ENCODE data around the gene MDK.

Gene MDK, protein sequence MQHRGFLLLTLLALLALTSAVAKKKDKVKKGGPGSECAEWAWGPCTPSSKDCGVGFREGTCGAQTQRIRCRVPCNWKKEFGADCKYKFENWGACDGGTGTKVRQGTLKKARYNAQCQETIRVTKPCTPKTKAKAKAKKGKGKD

GRCh38 chr11:46381048-46381818 is at the start of gene MDK:
Gene MDK, plus strand, starts transcription at chr11:46381669. Its CDS starts 389 bp downstream, at chr11:46382058.
- no peak for DNase-seq

DNA sequence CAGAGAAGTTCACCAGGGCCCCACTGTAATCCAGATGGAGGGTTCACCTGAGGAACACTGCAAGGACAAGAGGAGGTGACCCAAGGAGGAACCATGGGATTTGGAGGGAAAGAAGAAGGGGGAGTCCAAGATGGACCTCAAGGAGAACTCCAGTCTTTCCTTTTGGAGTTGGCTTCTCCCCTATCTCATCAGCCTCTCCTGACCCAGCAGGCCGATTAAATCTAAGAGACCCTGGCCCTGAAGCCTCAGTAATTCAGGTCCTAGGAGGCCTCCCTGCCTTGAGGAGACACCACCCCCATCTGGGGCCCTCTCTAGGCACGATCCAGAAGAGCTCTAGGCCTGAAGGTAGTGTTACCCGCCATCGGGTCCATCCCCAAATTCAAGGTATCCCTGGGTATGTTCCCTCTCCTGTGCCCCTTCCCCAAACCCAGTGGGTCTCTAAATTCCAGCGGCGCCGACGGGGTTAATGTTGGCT is 49.3 kb upstream of the MDK start:
- DNase-seq, result no peak

- DNase-seq, result no peak
Observed at GRCh38 chr11:46332568-46333393, 48.7 kb upstream of the MDK start.

GRCh38 chr11:46333394-46333947 is 48.0 kb upstream of the MDK start:
- peak; percentile 23 for DNase-seq

- no peak for DNase-seq
Observed at GRCh38 chr11:46334211-46334610, 47.3 kb upstream of the MDK start.

DNA sequence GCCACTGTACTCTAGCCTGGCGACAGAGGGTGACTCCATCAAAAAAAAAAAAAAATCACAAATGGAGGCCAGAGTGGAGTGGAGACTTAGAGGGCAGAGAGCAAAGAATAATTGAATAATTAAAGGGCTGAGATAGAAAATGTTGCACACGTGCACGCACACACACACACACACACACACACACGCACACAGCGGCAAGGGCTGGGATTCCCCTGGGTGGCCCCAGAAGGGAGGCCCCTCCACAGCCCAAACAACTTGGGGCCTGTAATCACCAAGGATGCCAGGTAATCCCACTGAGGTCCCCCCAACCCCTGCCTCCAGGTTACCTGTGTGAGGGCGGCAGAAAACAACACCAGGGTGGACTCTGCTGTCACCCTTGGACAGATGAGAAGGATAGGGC is 46.2 kb upstream of the MDK start:
- no peak for DNase-seq

DNA sequence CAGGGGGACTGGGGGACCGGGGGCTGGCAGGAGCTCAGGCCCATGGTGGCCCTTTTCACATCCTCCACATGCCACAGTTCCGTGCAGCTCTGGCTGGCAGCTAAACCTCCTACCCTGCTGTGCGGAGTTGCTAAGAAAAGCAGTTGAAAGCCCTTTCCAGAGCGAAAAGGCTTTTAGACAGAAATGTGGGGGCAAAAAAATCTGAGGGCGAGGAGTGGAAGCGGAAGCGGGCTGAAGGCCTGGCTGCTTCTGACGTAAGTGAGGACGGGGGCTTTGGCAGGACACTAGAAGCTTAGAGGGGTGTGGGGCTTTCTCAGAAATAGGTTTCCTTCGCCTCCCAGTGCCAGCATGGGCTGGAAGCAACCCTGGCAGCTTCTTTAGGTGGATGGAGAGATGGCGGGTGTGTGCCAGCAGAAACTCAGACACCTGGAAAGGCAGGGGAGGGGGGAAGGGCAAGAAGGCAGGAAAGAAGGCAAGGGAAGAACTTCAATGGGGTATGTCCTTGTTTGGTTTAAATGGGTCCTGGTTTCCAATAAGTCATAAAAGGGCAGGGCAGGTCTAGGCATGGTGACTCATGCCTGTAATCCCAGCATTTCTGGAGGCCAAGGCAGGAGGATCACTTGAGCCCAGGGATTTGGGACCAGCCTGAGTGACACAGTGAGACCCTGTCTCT is 45.4 kb upstream of the MDK start:
- DNase-seq, result no peak

DNA sequence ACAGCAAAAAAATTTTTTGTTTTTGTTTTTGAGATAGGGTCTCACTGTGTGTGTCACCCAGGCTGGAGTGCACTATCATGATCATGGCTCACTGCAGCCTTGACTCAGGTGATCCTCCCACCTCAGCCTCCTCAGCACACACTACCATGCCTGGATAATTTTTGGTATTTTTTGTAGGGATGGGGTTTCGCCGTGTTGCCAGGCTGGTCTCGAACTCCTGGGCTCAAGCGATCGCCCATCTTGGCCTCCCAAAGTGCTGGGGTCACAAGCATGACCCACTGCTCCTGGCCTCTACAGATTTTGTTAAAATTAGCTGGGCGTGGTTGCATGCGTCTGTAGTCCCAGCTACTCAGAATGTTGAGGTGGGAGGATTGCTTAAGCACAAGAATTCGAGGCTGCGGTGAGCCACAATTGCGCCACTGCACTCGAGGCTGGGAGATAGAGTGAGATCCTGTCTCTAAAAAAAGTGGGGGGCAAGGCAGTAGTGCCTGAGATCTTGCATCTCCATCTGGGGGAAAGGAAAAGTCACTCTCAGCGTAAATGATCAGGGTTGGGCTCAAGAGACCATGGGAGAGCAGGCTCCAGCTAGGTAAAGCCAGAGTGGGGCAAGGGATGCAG is 44.8 kb upstream of the MDK start:
- no peak for DNase-seq

GRCh38 chr11:46337626-46338345 is 43.7 kb upstream of the MDK start:
- no peak for DNase-seq

- no peak for DNase-seq
Observed at GRCh38 chr11:46338636-46338987, 42.9 kb upstream of the MDK start.

- peak; percentile 70 for DNase-seq
Observed at GRCh38 chr11:46338988-46339666, 42.3 kb upstream of the MDK start.

GRCh38 chr11:46339816-46340215 is 41.7 kb upstream of the MDK start:
- no peak for DNase-seq

DNA sequence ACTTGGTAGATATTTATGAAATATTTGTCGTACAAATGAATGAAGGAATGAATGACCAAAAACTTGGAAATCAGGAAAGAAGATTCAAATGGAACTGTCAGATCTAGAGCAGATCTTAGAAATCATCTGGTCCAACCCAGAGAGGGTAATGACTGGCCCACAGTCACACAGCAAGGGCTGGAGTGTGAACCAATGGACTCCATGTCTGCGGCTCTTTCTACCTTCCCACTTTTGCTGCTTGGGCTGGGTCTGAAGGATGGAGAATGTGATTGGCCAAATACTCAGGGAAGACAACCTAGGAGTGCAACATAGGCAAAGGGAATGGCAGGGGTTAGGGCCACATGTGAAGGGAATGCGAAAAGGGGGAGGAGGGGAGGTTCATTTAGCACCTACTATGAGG is 40.0 kb upstream of the MDK start:
- no peak for DNase-seq

GRCh38 chr11:46342239-46342638 is 39.2 kb upstream of the MDK start:
- DNase-seq, result no peak

DNA sequence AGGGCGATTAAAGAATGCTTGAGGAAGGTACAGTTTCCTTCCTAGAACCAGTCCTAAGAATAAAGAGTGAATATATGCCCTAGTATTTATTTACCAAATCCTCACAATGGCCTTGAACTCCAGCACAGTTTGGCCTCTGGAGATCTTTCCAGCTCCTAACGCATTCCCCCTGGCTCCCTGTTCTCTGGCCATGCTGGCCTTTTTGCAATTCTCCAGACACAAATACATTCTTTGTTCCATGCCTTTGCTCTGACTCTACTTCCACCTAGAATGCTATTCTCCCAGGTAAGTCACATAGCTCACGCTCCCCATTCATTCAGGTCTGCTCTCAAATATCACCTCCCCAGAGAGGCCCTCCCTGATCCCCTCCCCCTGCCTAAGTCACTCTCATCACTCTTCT is 37.9 kb upstream of the MDK start:
- DNase-seq, result no peak

GRCh38 chr11:46345131-46345597 is 36.3 kb upstream of the MDK start:
- no peak for DNase-seq

DNA sequence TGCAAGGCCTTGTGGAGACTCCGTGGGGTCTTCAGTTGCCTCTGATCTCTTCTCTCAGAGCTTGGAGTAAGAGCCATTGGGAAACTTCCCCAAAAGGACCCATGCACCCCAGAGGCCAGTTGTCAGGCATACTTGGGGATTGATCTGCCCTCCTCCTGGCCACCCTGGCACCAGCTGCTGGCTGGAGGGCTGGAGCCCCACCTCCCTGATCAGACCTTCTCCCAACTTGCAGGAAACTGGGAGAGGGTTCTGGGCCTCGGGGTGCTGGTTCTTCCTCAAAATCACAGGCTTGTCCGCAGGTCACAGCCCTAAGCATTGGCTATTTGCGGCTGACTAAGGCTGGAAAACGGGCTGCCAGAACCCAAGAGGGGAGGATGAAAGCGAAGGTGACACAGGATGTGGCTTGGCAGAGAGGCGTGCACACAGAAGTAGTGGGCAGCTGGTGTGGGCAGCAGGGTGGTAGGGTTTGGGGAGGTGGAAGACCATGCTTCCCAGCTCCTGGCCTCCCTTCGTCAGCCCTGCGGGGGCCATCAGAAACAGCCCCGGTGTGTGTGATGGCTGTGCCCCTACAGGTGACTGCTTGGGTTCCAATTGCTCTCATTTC is 35.5 kb upstream of the MDK start:
- DNase-seq, result no peak

DNA sequence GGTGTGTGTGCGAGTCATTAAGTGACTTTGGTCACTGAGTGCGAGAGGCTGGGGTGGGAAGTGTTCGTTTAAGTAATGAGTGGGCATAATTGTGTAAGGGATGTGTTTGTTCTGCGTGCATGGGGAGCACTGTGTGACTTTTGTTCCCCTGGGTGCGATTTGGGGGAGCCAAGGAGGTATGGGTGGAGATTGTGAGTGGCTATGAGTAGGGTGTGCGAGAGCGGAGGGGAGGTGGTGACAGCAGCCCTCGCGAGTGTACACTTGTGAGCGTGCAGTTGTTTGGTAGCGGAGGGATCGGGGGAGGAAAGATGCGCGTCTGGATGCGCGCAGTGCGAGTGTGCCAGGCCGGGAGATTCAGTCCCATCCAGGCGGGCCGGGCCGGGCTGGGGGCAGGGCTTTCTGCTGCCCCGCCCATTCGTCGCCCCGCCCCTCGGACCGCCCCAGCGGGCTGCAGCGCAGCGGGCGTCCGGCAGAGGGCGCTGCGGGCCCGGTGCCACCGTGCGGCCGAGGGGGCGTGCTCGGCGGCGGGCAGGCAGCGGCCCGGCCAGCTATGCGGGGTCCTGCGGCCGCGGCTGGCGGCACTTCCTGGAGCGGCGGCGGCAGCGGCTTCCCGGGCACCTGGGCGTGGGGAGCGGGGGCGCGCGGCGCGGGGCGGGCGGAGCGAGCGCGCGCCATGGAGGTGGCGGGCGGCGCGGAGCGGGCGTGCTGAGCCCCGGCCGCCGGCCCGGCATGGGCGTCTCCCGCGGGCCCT is 34.4 kb upstream of the MDK start, which contains the start of gene DGKZ:
TSS of gene DGKZ (plus strand) at position 578 of the 751 bp plus-strand sequence. CDS start 197 bp downstream, outside the sequence.
- DNase-seq, result peak; percentile 81

DNA sequence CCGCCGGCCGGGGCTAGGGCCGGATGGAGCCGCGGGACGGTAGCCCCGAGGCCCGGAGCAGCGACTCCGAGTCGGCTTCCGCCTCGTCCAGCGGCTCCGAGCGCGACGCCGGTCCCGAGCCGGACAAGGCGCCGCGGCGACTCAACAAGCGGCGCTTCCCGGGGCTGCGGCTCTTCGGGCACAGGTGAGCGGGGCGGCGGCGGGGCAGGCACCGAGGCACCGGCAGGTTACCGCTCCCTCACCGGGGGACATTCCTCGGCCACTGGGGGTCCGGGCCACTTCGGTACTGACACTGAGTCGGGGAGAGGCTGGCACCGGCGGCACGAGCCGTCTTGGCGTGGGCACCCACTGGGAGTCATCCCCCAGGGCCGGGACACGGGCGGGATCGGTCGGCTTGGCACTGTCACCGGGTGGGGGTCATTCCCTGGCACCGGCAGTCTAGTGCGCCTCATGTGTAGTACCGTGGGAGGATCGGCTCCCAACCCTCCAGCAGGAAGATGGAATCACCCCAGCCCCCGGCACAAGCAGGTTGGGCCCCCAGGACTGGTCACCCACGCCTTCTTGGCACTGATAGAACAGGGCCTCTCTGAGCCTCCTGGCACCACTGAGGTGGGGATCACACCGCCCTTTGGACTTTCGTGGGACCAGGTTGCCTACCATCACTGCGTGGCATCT is 33.7 kb upstream of the MDK start:
- DNase-seq, result no peak

Data from NCI-H748 treated with DMSO at 0.1 percent for 48 hours (cell line).